ENCODE data around the gene ZBED6. TPM values are rescaled to one million over a fixed set of nuclear protein-coding genes. Genes with fewer than 3 reads are reported as not detected.

Gene ZBED6
- total and polyA plus RNA-seq, 2 of the 4 experiments (the other 2 are of a cell fraction) = 3.8 to 26.2 TPM

DNA sequence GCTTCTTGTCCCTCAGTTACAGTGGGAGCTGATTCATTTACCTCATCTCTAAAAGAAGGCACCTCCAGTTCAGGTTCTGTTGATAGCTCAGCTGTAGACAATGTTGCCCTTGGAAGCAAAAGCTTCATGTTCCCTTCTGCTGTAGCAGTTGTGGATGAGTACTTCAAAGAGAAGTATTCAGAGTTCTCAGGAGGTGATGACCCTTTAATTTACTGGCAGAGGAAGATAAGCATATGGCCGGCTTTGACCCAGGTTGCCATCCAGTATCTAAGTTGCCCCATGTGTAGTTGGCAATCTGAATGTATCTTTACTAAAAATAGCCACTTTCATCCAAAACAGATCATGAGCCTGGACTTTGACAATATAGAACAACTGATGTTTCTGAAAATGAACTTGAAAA is 4.5 kb downstream of the ZBED6 start:
- BruUV-seq (replicated peaks) = no TSS peak
- Histone ChIP-seq H2BK20ac (ENCODE audit: low read depth, low read length) (no peak overlapping the region), H4K91ac (ENCODE audit: insufficient read depth, low read depth, low read length) (no peak overlapping the region), H3K56ac (ENCODE audit: extremely low read depth, insufficient read depth, low read length) (no peak overlapping the region), H3K4me2 (ENCODE audit: low read depth, low read length) (peak overlapping the region; percentile 20; the same call in 1 of the 2 replicates), H3K23ac (ENCODE audit: low read depth, low read length) (peak overlapping the region; percentile 4; the same call in 1 of the 2 replicates), H3K4ac (ENCODE audit: low read depth, low read length) (no peak overlapping the region), H4K8ac (ENCODE audit: low read depth in 2 of 2, low read length in 2 of 2) (no peak overlapping the region), H3K27me3 (ENCODE audit: control insufficient read depth, insufficient read depth, low read length) (no peaks in the 10 kb centered on the region), H3K14ac (replicated peaks; ENCODE audit: low read depth, low read length) (no peak overlapping the region; the same call in 1 of the 2 replicates), H3K9me3 (ENCODE audit: control insufficient read depth, insufficient read depth, low read length) (no peaks in the 10 kb centered on the region), H3K4me1 (ENCODE audit: control insufficient read depth, insufficient read depth, low read length) (peaks cover 12% of the 10 kb centered on the region), H4K5ac (ENCODE audit: low read depth, low read length) (no peak overlapping the region), H3K4me3 (ENCODE audit: insufficient read depth, low read depth, low read length) (no peak overlapping the region), H2AK9ac (replicated peaks; ENCODE audit: low read depth, low read length, poor library complexity) (no peak overlapping the region), H2BK5ac (ENCODE audit: low read depth, low read length, poor library complexity, severe bottlenecking) (peak overlapping the region; percentile 44), H3K9ac (ENCODE audit: low read depth, low read length) (no peak overlapping the region), H3K18ac (ENCODE audit: low read depth, low read length) (no peak overlapping the region), H3K79me1 (ENCODE audit: low read depth in 1 of 2, low read length in 2 of 2) (peaks cover 10 to 56% of the 10 kb centered on the region in 2 experiments; a peak in 3 of 4 replicates), H2AK5ac (ENCODE audit: low read depth, low read length) (no peak overlapping the region), H2BK120ac (ENCODE audit: low read depth, low read length) (no peak overlapping the region), H3K27ac (ENCODE audit: insufficient read depth, low read length) (no peak overlapping the region), H3K9me1 (ENCODE audit: insufficient read depth, low read length) (peaks cover 17% of the 10 kb centered on the region), H4K20me1 (ENCODE audit: insufficient read depth, low read length) (peaks cover 65% of the 10 kb centered on the region), H2AFZ (replicated peaks; ENCODE audit: low read length, poor library complexity) (no peak overlapping the region), H2BK15ac (ENCODE audit: low read depth, low read length) (no peak overlapping the region), H3K36me3 (ENCODE audit: control insufficient read depth, insufficient read depth, low read length) (peaks cover 20% of the 10 kb centered on the region)
- dilution Hi-C loops (cut with HindIII; ENCODE audit: low sequenced_read_pairs, unreplicated experiment) = no loop called here
- TF ChIP-seq MAZ (IDR thresholded peaks at IDR 0.05; ENCODE audit: borderline replicate concordance, low read depth, low read length) = no peak
- TF ChIP-seq RFX5 (IDR thresholded peaks at IDR 0.05; ENCODE audit: low read depth, low read length) = no peak
- TF ChIP-seq CHD1 (IDR thresholded peaks at IDR 0.05; ENCODE audit: low read depth, low read length) = no peak
- no peak for TF ChIP-seq BHLHE40 (IDR thresholded peaks at IDR 0.05; ENCODE audit: low read depth, low read length)
- no peak for TF ChIP-seq RAD21 (IDR thresholded peaks at IDR 0.05; ENCODE audit: low read length)
- no peak for TF ChIP-seq MXI1 (IDR thresholded peaks at IDR 0.05; ENCODE audit: borderline replicate concordance, low read depth, low read length)
- TF ChIP-seq, protein P1, sequence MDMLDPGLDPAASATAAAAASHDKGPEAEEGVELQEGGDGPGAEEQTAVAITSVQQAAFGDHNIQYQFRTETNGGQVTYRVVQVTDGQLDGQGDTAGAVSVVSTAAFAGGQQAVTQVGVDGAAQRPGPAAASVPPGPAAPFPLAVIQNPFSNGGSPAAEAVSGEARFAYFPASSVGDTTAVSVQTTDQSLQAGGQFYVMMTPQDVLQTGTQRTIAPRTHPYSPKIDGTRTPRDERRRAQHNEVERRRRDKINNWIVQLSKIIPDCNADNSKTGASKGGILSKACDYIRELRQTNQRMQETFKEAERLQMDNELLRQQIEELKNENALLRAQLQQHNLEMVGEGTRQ (IDR thresholded peaks at IDR 0.05; ENCODE audit: low read depth, low read length) = no peak
- no peak for TF ChIP-seq SMC3 (IDR thresholded peaks at IDR 0.05; ENCODE audit: low read depth, low read length)
- TF ChIP-seq MAFK (IDR thresholded peaks at IDR 0.05; ENCODE audit: low read depth, low read length) = no peak
- TF ChIP-seq, protein P2, sequence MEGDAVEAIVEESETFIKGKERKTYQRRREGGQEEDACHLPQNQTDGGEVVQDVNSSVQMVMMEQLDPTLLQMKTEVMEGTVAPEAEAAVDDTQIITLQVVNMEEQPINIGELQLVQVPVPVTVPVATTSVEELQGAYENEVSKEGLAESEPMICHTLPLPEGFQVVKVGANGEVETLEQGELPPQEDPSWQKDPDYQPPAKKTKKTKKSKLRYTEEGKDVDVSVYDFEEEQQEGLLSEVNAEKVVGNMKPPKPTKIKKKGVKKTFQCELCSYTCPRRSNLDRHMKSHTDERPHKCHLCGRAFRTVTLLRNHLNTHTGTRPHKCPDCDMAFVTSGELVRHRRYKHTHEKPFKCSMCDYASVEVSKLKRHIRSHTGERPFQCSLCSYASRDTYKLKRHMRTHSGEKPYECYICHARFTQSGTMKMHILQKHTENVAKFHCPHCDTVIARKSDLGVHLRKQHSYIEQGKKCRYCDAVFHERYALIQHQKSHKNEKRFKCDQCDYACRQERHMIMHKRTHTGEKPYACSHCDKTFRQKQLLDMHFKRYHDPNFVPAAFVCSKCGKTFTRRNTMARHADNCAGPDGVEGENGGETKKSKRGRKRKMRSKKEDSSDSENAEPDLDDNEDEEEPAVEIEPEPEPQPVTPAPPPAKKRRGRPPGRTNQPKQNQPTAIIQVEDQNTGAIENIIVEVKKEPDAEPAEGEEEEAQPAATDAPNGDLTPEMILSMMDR (conservative IDR thresholded peaks at IDR 0.05; ENCODE audit: low read depth, low read length) = no peak
- no peak for TF ChIP-seq CEBPB (IDR thresholded peaks at IDR 0.05; ENCODE audit: low read depth, low read length)
- TF ChIP-seq, protein P3, sequence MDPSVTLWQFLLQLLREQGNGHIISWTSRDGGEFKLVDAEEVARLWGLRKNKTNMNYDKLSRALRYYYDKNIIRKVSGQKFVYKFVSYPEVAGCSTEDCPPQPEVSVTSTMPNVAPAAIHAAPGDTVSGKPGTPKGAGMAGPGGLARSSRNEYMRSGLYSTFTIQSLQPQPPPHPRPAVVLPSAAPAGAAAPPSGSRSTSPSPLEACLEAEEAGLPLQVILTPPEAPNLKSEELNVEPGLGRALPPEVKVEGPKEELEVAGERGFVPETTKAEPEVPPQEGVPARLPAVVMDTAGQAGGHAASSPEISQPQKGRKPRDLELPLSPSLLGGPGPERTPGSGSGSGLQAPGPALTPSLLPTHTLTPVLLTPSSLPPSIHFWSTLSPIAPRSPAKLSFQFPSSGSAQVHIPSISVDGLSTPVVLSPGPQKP (IDR thresholded peaks at IDR 0.05; ENCODE audit: borderline replicate concordance, low read depth, low read length) = no peak
- DNase-seq (no peak), ATAC-seq (ENCODE audit: low read depth) (no peak)
- CTCF ChIA-PET = no interaction called here
- POLR2A ChIA-PET (ENCODE audit: unreplicated experiment) = no interaction called here
- intact Hi-C loops (cut with micrococcal nuclease) = loop anchor here (5.0 to 10.0 kb wide), 2 partner anchors 85 to 243 kb away; no protein-coding TSS in a partner anchor
- no CpG with 5 or more reads among the region's 1 CpG for WGBS, 2 experiments (ENCODE audit: extremely low coverage in 2 of 2, insufficient read length in 1 of 2)
- in situ Hi-C loops (cut with MboI; ENCODE audit: low sequenced_read_pairs) = no loop called here

All from IMR-90 (cell line).